H1 (cell line): ENCODE measurements around the gene PTGES3L.

ENCODE experiments used
- CTCF ChIP-seq, 3 experiments: IDR thresholded peaks; 1 replicate in 2 of 3; 2 replicates in 1 of 3; pipeline versions ENCODE4 v1.5.1 to v1.6.1; 2011; ENCODE audit warnings: low read length in 3 of 3, mild to moderate bottlenecking in 3 of 3, inconsistent platforms in 2 of 3, low read depth in 1 of 3, moderate library complexity in 1 of 3; ENCODE audit not compliant: insufficient read depth in 1 of 3; ENCODE audit errors: control extremely low read depth in 1 of 3
- EP300 ChIP-seq, 2 experiments: IDR thresholded peaks; 1 replicate in 1 of 2; 2 replicates in 1 of 2; pipeline ENCODE4 v1.6.1; 2011 to 2012; ENCODE audit warnings: low read depth in 2 of 2, low read length in 2 of 2, mild to moderate bottlenecking in 2 of 2, borderline replicate concordance in 1 of 2, inconsistent platforms in 1 of 2, moderate library complexity in 1 of 2
- POLR2A ChIP-seq, 2 experiments: IDR thresholded peaks; 1 replicate in 1 of 2; 2 replicates in 1 of 2; pipeline ENCODE4 v1.6.1; 2011; ENCODE audit warnings: low read depth in 2 of 2, low read length in 2 of 2, mild to moderate bottlenecking in 2 of 2; ENCODE audit errors: control extremely low read depth in 1 of 2
- POLR2AphosphoS5 ChIP-seq: IDR thresholded peaks from 2 replicates; pipeline ENCODE4 v1.6.1; 2011; ENCODE audit warnings: low read depth, low read length
- RXRA ChIP-seq: IDR thresholded peaks from 2 replicates; pipeline ENCODE4 v1.6.1; 2011; ENCODE audit warnings: low read depth, mild to moderate bottlenecking, low read length, moderate library complexity; ENCODE audit not compliant: insufficient read depth
- YY1 ChIP-seq: IDR thresholded peaks from 2 replicates; pipeline ENCODE4 v1.6.1; 2011; ENCODE audit warnings: low read depth, mild to moderate bottlenecking, low read length
- ZNF274 ChIP-seq: IDR thresholded peaks from 2 replicates; pipeline ENCODE4 v1.7.0; 2012; ENCODE audit warnings: low read length, borderline replicate concordance; ENCODE audit errors: extremely low read depth

GRCh38 chr17:42953669-42954068, 26.2 kb downstream of the PTGES3L start:
- TF ChIP-seq YY1 = no peak
- TF ChIP-seq CTCF (IDR thresholded peaks at IDR 0.05; ENCODE audit: control extremely low read depth in 1 of 3, insufficient read depth in 1 of 3, low read depth in 1 of 3, low read length in 3 of 3) = no peak
- no peak for TF ChIP-seq ZNF274
- TF ChIP-seq EP300 (IDR thresholded peaks at IDR 0.05; ENCODE audit: borderline replicate concordance in 1 of 2, low read depth in 2 of 2, low read length in 2 of 2) = no peak
- no peak for TF ChIP-seq POLR2AphosphoS5
- TF ChIP-seq RXRA = no peak
- no peak for TF ChIP-seq POLR2A (IDR thresholded peaks at IDR 0.05; ENCODE audit: control extremely low read depth in 1 of 2, low read depth in 2 of 2, low read length in 2 of 2)
